Heart left ventricle (tissue), 16 donors: ENCODE results near the gene TOPAZ1. TPM values are rescaled to one million over a fixed set of nuclear protein-coding genes. Genes with fewer than 3 reads are reported as not detected.

Source experiments
- ATAC-seq, 4 donors: fragments of 200-7000 bp; cut with Tn5 transposase; one replicate each; pipeline ENCODE4 v1.9.1; 2020 to 2022; ENCODE audit warnings: moderate library complexity in 4 of 4, mild to moderate bottlenecking in 3 of 4, moderate number of reproducible peaks in 1 of 4
- DNase-seq, 5 donors: peaks; one replicate each; pipeline ENCODE4 v3.0.0-alpha.2; 2020
- H3K27ac ChIP-seq, 12 donors: fragments of 200-600 bp; sonication (generic) in 4 of 12; one replicate each; pipeline versions ENCODE4 v1.5.0 to v1.8.0; 2016 to 2022; ENCODE audit warnings: mild to moderate bottlenecking in 2 of 12
- H3K27me3 ChIP-seq, 9 donors: fragments of 200-600 bp; sonication (generic) in 2 of 9; one replicate each; pipeline versions ENCODE4 v1.5.1 to v1.8.0; 2016 to 2022; ENCODE audit warnings: mild to moderate bottlenecking in 3 of 9
- H3K36me3 ChIP-seq, 9 donors: fragments of 200-600 bp; sonication (generic) in 2 of 9; one replicate each; pipeline versions ENCODE4 v1.5.0 to v1.8.0; 2018 to 2022; ENCODE audit warnings: mild to moderate bottlenecking in 2 of 9
- H3K4me1 ChIP-seq, 12 donors: fragments of 200-600 bp; sonication (generic) in 4 of 12; one replicate each; pipeline versions ENCODE4 v1.5.0 to v1.8.0; 2016 to 2022; ENCODE audit warnings: mild to moderate bottlenecking in 3 of 12
- H3K4me3 ChIP-seq, 12 donors: fragments of 200-600 bp; sonication (generic) in 4 of 12; one replicate each; pipeline versions ENCODE4 v1.5.0 to v1.8.0; 2017 to 2022; ENCODE audit warnings: mild to moderate bottlenecking in 9 of 12, moderate library complexity in 4 of 12
- H3K9me3 ChIP-seq, 12 donors: fragments of 200-600 bp; sonication (generic) in 4 of 12; one replicate each; pipeline versions ENCODE4 v1.5.0 to v1.8.0; 2016 to 2022; ENCODE audit warnings: mild to moderate bottlenecking in 1 of 12
- POLR2A ChIP-seq, 2 donors: fragments of 450-650 bp; IDR thresholded peaks; one replicate each; pipeline ENCODE4 v1.6.1; 2017; ENCODE audit warnings: antibody characterized with exemption in 2 of 2, mild to moderate bottlenecking in 2 of 2, moderate library complexity in 2 of 2
- WGBS, 4 donors: extraction: QIAGEN DNeasy Blood & Tissue Kit in 2 of 4; methylation state at CpG; one replicate each; pipeline versions ENCODE4 v1.1.5 to v1.1.7; 2013 to 2018; 5-methylcytosine and 5-hydroxymethylcytosine counted together
- intact Hi-C, 10 donors: fragments of 100-400 bp; cut with DNase I; formaldehyde crosslinking; loops; one replicate each; pipeline versions ENCODE4 v1.11.1 to v1.14.2; 2022
- polyA plus RNA-seq, 2 donors: library from polyadenylated mRNA; stranded (reverse); fragments of 200-250 nt; gene quantifications; one replicate each; pipeline ENCODE4 v1.2.3, GENCODE V29; 2013
- total RNA-seq, 9 donors: library from RNA; depleted of rRNA in 2 of 9; stranded (reverse); fragments of >200 nt in 2 of 9; fragmentation: NEBNext Ultra II Directional in 3 of 9; extraction: Animal tissue kit (Norgen Biotek cat#: 25700) in 3 of 9; gene quantifications; one replicate each; pipeline versions ENCODE4 v1.1.0 to v1.2.4, GENCODE V29; 2016 to 2023
- TF ChIP-seq, protein P1 (sequence below), 12 donors: fragments of 200-600 bp; sonication (generic) in 4 of 12; IDR thresholded peaks; one replicate each; pipeline versions ENCODE4 v1.5.0 to v1.8.0; 2018 to 2022; ENCODE audit warnings: antibody characterized with exemption in 12 of 12, mild to moderate bottlenecking in 5 of 12
- donor health status: ischemic (EF 13 %, LVEDD 7.1; RV severe dilation, severe dysfunction).
- donor health status: healthy with polysubstance abuse.
- donor health status: DM: no; HTN: yes; CAD: no.
- donor health status: DM: no; HTN: no; CAD: no.
- donor health status: ischemic (EF 25% LVEDD 6.9; RV normal size, moderate dysfunction).
- donor health status: ischemic (EF 25% LVEDD 5.7; RV mildly dilated, moderate dysfunction).
- donor health status: healthy.
- donor health status: DM: yes; HTN: yes; CAD: no.
- donor health status: ischemic (EF 35%, LVEDD 5.7; RV mildly dilated, moderate dysfunction).
- donor health status: nonischemic (EF 11% LVEDD 7.7; RV severe dilation, severe dysfunction).
- donor health status: DM: yes; HTN: yes; CAD: no.
- donor health status: PGD.
- donor health status: ischemic (EF 29% LVEDD 5.4; RV normal size, mild dysfunction).
- donor health status: nonischemic (EF 23%, LVEDD 6.1; RV moderate dilation, normal function).

The TOPAZ1 gene
- total and polyA plus RNA-seq, 11 donors, result not detected

DNA sequence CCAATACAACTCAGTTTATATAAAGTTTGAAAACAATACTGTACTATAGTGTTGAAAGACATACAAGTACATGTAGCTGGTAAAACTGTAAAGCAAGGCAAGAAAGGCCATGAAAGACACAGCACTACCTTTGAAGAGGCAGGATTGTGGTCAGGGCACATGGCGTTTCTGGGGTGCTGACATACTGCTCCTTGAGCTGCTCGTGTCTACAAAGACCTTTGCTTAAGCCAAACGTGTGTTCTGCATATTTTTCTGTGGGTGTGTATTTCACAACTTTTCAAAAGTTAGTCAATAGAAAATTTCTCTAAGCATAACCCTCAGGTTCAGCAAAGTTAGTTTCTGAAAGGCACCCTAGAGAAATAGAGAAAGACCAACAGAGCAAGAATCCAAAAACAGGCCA, 14.1 kb upstream of the TOPAZ1 start:
- intact Hi-C loops, result no loop called here
- Histone ChIP-seq H3K4me3 (no peak overlapping the region), H3K36me3 (no peaks in the 10 kb centered on the region), H3K27me3 (peaks cover 0 to 22% (median 4%) of the 10 kb centered on the region in 9 donors), H3K9me3 (no peaks in the 10 kb centered on the region), H3K4me1 (no peaks in the 10 kb centered on the region), H3K27ac (no peak overlapping the region)
- WGBS, 4 donors, result 56 to 65% (median 58%) methylated on average over 3 of the region's 3 CpGs
- TF ChIP-seq, protein P1, sequence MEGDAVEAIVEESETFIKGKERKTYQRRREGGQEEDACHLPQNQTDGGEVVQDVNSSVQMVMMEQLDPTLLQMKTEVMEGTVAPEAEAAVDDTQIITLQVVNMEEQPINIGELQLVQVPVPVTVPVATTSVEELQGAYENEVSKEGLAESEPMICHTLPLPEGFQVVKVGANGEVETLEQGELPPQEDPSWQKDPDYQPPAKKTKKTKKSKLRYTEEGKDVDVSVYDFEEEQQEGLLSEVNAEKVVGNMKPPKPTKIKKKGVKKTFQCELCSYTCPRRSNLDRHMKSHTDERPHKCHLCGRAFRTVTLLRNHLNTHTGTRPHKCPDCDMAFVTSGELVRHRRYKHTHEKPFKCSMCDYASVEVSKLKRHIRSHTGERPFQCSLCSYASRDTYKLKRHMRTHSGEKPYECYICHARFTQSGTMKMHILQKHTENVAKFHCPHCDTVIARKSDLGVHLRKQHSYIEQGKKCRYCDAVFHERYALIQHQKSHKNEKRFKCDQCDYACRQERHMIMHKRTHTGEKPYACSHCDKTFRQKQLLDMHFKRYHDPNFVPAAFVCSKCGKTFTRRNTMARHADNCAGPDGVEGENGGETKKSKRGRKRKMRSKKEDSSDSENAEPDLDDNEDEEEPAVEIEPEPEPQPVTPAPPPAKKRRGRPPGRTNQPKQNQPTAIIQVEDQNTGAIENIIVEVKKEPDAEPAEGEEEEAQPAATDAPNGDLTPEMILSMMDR (IDR thresholded peaks at IDR 0.05), result no peak
- no peak for TF ChIP-seq POLR2A (IDR thresholded peaks at IDR 0.05)
- no peak for ATAC-seq
- no peak for DNase-seq

DNA sequence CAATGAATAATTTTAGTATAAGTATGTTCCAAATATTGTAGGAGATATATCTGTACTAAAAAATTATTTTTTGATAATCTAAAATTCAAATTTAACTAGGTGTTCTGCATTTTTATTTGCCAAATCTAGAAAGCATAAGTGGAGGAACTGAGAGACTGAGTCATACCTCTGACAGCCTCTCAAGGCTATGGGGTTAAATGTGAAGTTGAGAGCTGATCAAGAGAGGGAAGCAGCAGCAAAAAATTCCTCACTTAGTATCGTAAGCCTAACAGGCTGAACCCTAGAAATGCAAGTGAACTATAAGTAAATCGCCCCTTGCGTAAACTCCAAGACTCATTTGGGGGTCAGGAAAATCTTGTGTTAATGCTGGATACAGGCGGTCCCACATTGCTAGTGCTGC, 12.8 kb upstream of the TOPAZ1 start:
- no peaks in the 10 kb centered on the region for H3K9me3 ChIP-seq
- peaks cover 0 to 15% (median 0%) of the 10 kb centered on the region in 9 donors for H3K27me3 ChIP-seq
- DNase-seq (no peak), ATAC-seq (no peak)
- H3K36me3 ChIP-seq, result no peaks in the 10 kb centered on the region
- no peak overlapping the region for H3K27ac ChIP-seq
- no peaks in the 10 kb centered on the region for H3K4me1 ChIP-seq
- intact Hi-C loops, result no loop called here
- no peak overlapping the region for H3K4me3 ChIP-seq
- WGBS, 4 donors, result 85 to 90% (median 89%) methylated on average over 4 of the region's 4 CpGs
- no peak for TF ChIP-seq POLR2A (IDR thresholded peaks at IDR 0.05)
- TF ChIP-seq, protein P1 (IDR thresholded peaks at IDR 0.05), result no peak

DNA sequence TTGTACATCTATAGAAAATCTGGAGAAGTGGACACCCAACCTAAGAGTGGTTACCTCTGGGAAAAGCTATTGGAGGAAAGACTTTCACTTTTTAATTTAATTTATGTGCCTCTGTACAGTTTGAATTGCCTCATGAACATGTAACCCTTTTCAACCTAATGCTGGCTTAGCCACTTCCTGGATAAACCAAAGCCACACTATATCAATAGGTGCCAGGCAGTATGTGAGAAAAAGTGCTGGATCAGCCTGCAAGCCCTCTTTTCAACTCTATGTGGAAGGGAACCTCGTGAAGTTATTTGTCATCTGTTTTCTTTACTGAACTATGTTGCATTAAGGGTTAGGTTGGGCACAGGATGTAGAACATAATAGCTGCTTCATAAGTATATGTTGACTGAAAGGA, 9.3 kb upstream of the TOPAZ1 start:
- intact Hi-C loops, result no loop called here
- no peak overlapping the region for H3K27ac ChIP-seq
- 51 to 67% (median 60%) methylated on average over 1 of the region's 1 CpG for WGBS, 4 donors

DNA sequence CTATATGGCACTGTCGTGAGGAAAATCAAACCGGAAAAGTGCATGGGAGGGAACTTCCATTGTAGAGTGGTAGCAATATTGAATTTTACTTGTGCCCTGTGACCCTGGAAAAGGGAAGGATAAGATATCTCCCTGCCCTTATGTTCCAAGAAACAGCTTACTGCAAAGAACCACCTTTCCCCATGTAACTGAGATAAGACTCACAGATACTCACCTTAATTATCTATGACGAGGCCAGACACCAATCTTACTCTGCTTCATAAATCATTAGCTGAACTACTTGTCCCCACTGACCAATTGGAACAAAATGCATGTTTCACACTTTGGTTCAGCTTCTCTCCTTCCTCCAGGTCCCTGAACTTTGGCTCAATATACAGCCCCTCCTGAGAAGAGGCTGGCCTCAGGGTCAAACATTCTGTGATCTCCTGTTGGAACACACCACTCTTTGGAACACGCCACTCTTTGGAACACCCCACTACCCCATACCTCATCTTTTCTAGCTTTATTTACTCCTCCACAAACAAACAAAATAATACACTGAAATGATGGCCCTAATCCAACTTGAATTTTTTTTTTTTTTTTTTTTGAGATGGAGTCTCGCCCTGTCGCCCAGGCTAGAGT, 6.9 kb upstream of the TOPAZ1 start:
- H3K27ac ChIP-seq, result no peak overlapping the region
- peaks cover 0 to 6% (median 0%) of the 10 kb centered on the region in 12 donors for H3K4me1 ChIP-seq
- no peak for TF ChIP-seq POLR2A (IDR thresholded peaks at IDR 0.05)
- TF ChIP-seq, protein P1 (IDR thresholded peaks at IDR 0.05), result no peak
- H3K27me3 ChIP-seq, result no peaks in the 10 kb centered on the region
- intact Hi-C loops, result no loop called here
- DNase-seq (no peak), ATAC-seq (no peak)
- no peak overlapping the region for H3K4me3 ChIP-seq
- H3K36me3 ChIP-seq, result no peaks in the 10 kb centered on the region
- WGBS, 4 donors, result 80 to 88% (median 86%) methylated on average over 6 of the region's 6 CpGs
- H3K9me3 ChIP-seq, result no peaks in the 10 kb centered on the region

More for the DNA sequence above, 9.3 kb upstream of the TOPAZ1 start:
- DNase-seq, result no peak
- Histone ChIP-seq H3K36me3 (no peaks in the 10 kb centered on the region), H3K27me3 (no peaks in the 10 kb centered on the region), H3K4me1 (peaks cover 0 to 6% (median 0%) of the 10 kb centered on the region in 12 donors), H3K9me3 (no peaks in the 10 kb centered on the region), H3K4me3 (no peak overlapping the region)
- ATAC-seq, result no peak
- TF ChIP-seq, protein P1 (IDR thresholded peaks at IDR 0.05), result no peak
- no peak for TF ChIP-seq POLR2A (IDR thresholded peaks at IDR 0.05)
